ENCODE results near the gene NEDD8.

DNA sequence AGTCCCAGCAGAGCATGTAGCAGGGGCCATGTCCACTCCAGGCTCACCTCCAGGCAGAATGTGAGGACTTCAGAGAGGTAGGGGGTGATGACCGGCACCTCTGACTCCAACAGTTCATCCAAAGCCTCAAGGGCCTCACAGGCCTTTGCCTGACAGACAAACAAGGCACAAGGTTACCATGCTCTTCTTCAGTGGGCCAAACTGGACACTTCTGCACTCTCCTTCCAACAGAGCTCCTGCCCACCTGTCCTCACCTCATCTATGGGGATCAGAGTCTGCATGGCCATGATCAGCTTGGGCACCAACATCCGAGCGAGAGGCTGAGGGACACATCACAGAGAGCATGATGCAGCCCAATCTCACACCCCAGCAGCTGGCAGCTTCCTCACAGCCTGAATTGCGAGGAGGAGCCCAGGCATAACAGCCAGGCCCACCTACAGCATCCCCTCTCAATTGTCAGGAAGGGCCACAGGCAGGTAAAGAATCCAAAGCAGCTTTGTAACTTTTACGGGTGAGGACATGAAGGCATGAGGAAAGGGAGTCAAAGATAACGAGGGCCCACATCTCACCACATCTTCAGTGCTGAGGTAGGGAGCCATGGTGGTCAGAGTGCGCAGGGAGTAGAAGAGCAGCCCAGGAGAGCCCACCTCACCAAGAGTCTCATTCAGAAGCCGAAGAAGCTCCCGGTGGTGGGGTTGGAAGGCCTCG lies 45.2 kb downstream of the NEDD8 start:
- TF ChIP-seq CEBPB (IDR thresholded peaks at IDR 0.05; ENCODE audit: low read depth, low read length) (no peak), POLR2A (IDR thresholded peaks at IDR 0.05; ENCODE audit: low read depth, low read length) (no peak), RCOR1 (IDR thresholded peaks at IDR 0.05; ENCODE audit: insufficient replicate concordance, low read length) (no peak), RAD21 (IDR thresholded peaks at IDR 0.05; ENCODE audit: low read length) (no peak), RFX5 (IDR thresholded peaks at IDR 0.05; ENCODE audit: low read depth, low read length) (no peak), BHLHE40 (IDR thresholded peaks at IDR 0.05; ENCODE audit: low read depth, low read length) (no peak)
- TF ChIP-seq, protein P1, sequence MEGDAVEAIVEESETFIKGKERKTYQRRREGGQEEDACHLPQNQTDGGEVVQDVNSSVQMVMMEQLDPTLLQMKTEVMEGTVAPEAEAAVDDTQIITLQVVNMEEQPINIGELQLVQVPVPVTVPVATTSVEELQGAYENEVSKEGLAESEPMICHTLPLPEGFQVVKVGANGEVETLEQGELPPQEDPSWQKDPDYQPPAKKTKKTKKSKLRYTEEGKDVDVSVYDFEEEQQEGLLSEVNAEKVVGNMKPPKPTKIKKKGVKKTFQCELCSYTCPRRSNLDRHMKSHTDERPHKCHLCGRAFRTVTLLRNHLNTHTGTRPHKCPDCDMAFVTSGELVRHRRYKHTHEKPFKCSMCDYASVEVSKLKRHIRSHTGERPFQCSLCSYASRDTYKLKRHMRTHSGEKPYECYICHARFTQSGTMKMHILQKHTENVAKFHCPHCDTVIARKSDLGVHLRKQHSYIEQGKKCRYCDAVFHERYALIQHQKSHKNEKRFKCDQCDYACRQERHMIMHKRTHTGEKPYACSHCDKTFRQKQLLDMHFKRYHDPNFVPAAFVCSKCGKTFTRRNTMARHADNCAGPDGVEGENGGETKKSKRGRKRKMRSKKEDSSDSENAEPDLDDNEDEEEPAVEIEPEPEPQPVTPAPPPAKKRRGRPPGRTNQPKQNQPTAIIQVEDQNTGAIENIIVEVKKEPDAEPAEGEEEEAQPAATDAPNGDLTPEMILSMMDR (conservative IDR thresholded peaks at IDR 0.05; ENCODE audit: low read depth, low read length), result no peak

Data from IMR-90 (cell line).